Brain microvascular endothelial cell (primary cell): ENCODE results near the gene CASTOR2.

Experiments
- DNase-seq: peaks from one replicate; pipeline ENCODE4 v3.0.0-alpha.2; 2020
- H3K27ac ChIP-seq: fragments of 250-450 bp; sonication (Bioruptor Pico); 2 replicates; pipeline ENCODE4 v1.5.1; 2020; ENCODE audit warnings: mild to moderate bottlenecking, moderate library complexity
- H3K27me3 ChIP-seq: fragments of 250-450 bp; sonication (Bioruptor Pico); replicated peaks from 2 replicates; pipeline ENCODE4 v1.5.1; 2020; ENCODE audit warnings: mild to moderate bottlenecking
- H3K36me3 ChIP-seq: fragments of 250-450 bp; sonication (Bioruptor Pico); replicated peaks from 2 replicates; pipeline ENCODE4 v1.5.1; 2020; ENCODE audit warnings: mild to moderate bottlenecking
- H3K4me3 ChIP-seq: 2 replicates; pipeline ENCODE4 v1.5.1; 2011; ENCODE audit warnings: low read depth, mild to moderate bottlenecking, control low read depth, low read length, moderate library complexity
- CTCF ChIP-seq: IDR thresholded peaks from 2 replicates; pipeline ENCODE4 v1.5.1; 2011; ENCODE audit warnings: low read depth, mild to moderate bottlenecking, moderate library complexity, low read length, control low read depth, inconsistent platforms; ENCODE audit errors: missing control alignments
- in situ Hi-C: cut with HindIII; loops from 2 replicates; pipeline ENCODE4 v1.10.0; 2017; ENCODE audit warnings: low sequenced_read_pairs, low pct_ligation_motif_present

The CASTOR2 gene

GRCh38 chr7:75042286-75042685, 77.8 kb downstream of the CASTOR2 start:
- in situ Hi-C loops, result no loop called here

GRCh38 chr7:75042831-75043703, 78.6 kb downstream of the CASTOR2 start:
- DNase-seq, result no peak
- TF ChIP-seq CTCF, result no peak
- no peak overlapping the region for H3K4me3 ChIP-seq
- H3K27me3 ChIP-seq, result no peaks in the 10 kb centered on the region
- in situ Hi-C loops, result no loop called here
- H3K36me3 ChIP-seq, result peaks cover 26% of the 10 kb centered on the region
- no peak overlapping the region for H3K27ac ChIP-seq

More at GRCh38 chr7:75042286-75042685, 77.8 kb downstream of the CASTOR2 start:
- H3K27ac ChIP-seq, result no peak overlapping the region
- TF ChIP-seq CTCF, result no peak
- H3K4me3 ChIP-seq, result no peak overlapping the region
- H3K36me3 ChIP-seq, result peaks cover 26% of the 10 kb centered on the region
- no peak for DNase-seq
- H3K27me3 ChIP-seq, result no peaks in the 10 kb centered on the region

- in situ Hi-C loops, result no loop called here
- Histone ChIP-seq H3K27me3 (no peaks in the 10 kb centered on the region), H3K27ac (no peak overlapping the region), H3K4me3 (no peak overlapping the region), H3K36me3 (peaks cover 33% of the 10 kb centered on the region)
- no peak for TF ChIP-seq CTCF
- no peak for DNase-seq
Measured at GRCh38 chr7:75045881-75046280, 81.4 kb downstream of the CASTOR2 start.

- Histone ChIP-seq H3K36me3 (peaks cover 36% of the 10 kb centered on the region), H3K27ac (no peak overlapping the region), H3K4me3 (no peak overlapping the region), H3K27me3 (no peaks in the 10 kb centered on the region)
- no peak for DNase-seq
- no peak for TF ChIP-seq CTCF
- in situ Hi-C loops, result no loop called here
Measured at GRCh38 chr7:75048435-75049379, 84.2 kb downstream of the CASTOR2 start.

GRCh38 chr7:75049817-75050216, 85.3 kb downstream of the CASTOR2 start:
- H3K4me3 ChIP-seq, result no peak overlapping the region
- in situ Hi-C loops, result no loop called here
- H3K27me3 ChIP-seq, result no peaks in the 10 kb centered on the region
- no peak for DNase-seq
- TF ChIP-seq CTCF, result no peak
- peaks cover 42% of the 10 kb centered on the region for H3K36me3 ChIP-seq
- H3K27ac ChIP-seq, result no peak overlapping the region
